ENCODE measurements around the gene GNAZ. TPM values are rescaled to one million over a fixed set of nuclear protein-coding genes. Genes with fewer than 3 reads are reported as not detected.

GNAZ gene
- total RNA-seq, 1 donor from 2014 or later = 0.51 TPM

Other genes starting within 250 kb of the GNAZ start
- gene IGLL5, start 182.7 kb upstream of the GNAZ start, total RNA-seq = not detected in 2 replicates
- gene RSPH14, start 71.5 kb downstream of the GNAZ start, total RNA-seq = not detected in 2 replicates
- not detected in 2 replicates for gene RAB36, start 75.0 kb downstream of the GNAZ start, total RNA-seq
- gene BCR, start 110.0 kb downstream of the GNAZ start, total RNA-seq = 45.1 and 47.4 TPM in 2 replicates

All from activated CD4-positive, alpha-beta T cell treated with anti-CD3 and anti-CD28 coated beads, Interleukin-2, amount 10 ng/mL, durations not matched to agents 24 days and 14 days (primary cell).